ENCODE data around the gene WNT5A.
"Not testable (repeated sequence)": the region's sequence is repeated elsewhere in the genome, so short reads cannot be mapped to it uniquely, and the experiment has no call there.

WNT5A gene

DNA sequence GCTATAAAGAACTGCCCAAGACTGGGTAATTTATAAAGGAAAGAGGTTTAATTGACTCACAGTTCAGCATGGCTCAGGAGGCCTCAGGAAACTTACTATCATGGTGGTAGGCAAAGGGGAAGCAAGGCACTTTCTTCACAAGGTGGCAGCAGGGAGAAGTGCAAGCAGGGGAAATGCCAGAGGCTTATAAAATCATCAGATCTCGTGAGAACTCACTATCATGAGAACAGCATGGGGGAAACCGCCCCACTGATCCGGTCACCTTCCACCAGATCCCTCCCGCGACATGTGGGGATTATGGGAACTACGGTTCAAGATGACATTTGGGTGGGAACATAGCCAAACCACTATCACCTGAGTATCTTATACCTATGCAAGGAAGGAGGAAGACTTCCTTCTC lies 18.0 kb upstream of the WNT5A start:
- not testable (repeated sequence) for DNase-seq

- no peak for DNase-seq
Observed at GRCh38 chr3:55501905-55502304, 14.8 kb upstream of the WNT5A start.

DNA sequence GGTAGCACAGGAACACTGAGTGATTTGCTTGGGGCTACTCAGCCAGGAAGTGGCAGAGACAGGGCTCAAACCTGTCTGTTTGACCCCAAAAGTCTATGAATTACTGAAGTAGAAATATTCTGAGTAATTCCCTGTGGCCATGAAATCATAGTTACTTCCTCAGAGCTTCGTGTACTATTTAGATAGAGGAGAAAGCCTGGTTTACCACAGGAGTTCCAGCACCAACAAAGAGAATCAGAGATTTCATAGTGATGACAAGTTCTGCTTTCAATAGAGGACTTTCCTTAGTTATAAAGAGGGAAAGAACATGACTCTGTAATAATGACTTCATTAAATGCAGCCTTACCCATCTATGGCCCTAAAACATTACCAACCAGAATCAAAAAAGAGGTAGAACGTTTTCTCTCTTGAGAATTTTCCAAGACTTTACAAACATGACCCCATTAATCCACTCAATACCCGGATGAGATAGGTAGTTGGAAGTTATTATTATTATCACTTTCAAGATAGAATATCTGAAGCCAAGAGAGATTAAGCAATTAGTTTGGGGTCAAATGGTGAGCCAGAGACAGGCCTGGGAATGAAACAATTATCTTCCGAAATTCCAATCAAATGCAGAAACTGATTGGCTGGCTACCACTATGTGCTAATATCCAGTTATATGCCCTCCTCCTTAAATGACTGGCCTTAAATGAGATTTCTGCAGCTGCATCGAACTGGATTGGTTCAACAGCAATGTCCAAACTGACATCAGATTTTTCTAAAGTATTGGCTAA lies 13.6 kb upstream of the WNT5A start:
- DNase-seq: no peak

DNA sequence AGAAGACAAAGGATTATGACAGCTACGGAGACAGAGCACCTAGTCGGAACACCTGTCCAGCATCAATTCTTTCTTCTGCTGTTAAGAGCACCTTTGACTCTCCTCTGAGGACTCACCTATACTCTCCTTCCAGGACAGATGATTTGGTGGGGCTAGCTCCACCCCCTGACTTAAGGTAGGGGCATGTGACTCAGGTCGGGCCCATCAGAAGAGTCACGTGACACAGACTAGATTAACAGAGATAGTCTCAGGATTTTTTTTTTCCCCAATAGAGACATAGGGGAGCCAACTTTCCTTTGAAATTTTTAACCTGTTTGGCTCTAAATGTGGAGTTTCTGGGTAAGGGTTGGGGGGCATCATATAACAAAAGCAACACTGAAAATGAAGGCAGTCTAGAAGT lies 11.4 kb upstream of the WNT5A start:
- DNase-seq: no peak

DNA sequence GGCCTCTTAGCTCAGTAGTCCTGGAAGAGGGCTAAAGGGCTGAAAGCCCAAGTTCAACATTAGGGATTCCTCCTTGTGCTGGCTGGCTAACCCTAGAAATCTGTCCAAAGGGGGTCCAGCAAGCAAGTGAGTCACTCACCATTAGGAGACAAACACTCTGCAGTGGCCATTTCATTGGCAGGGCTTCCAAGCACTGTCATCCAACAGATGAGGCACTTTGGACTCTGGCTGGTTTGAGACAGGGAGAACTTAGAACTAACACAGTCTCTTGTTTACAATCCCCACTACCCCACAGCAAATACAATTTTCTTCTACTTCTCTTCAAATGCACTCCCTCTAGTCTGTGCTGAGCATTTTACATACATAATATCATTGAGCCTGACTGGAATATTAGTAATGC lies 10.1 kb upstream of the WNT5A start:
- DNase-seq: no peak

DNA sequence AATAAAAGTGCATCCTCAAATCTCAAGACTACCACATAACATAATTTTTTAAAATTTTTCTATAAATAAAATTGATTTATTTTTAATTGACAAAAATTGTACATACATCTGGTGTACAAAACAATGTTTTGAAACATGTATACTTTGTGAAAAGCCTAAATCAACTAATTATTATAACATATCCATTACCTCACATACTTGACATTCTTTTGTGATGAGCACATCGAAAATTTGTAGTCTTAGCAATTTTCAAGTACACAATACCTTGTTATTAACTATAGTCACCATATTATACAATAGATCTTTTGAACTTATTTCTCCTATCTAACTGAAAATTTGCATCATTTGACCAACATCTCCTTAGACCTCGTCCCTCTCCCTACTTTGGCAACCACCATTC lies 7.9 kb upstream of the WNT5A start:
- DNase-seq: no peak

GRCh38 chr3:55492976-55493375 lies 5.9 kb upstream of the WNT5A start:
- no peak for DNase-seq

DNA sequence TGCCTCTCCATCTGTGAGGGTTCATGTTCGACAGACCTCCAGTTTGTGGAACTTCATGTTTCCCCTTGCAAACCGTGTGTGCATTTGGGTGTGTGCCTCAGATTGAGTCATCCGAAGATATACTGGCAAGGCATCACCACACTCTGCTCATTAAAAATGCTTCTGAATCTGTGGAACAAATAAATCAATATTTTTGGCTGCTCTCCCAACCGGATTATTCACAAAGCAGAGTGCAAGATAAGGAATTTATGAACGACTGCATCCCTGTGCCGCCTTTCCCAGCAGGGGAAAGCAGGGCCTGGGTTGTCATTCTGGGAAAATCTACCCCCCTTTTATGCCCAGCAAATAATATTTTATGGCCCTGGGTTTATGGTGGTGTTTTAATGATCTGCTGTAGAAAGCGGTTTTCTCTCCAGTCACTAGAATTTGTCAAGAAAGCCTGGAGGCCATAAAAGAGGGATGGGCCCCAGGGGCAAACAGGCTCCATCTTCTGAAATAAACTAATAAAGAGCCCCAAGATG lies 4.2 kb upstream of the WNT5A start:
- no peak for DNase-seq

GRCh38 chr3:55490276-55490913 lies 3.3 kb upstream of the WNT5A start:
- DNase-seq: no peak

GRCh38 chr3:55489798-55490132 lies 2.7 kb upstream of the WNT5A start:
- DNase-seq: no peak

- no peak for DNase-seq
Observed at GRCh38 chr3:55488398-55489055, 1.4 kb upstream of the WNT5A start.

GRCh38 chr3:55487381-55488241 lies 505 bp upstream of the WNT5A start:
- no peak for DNase-seq

GRCh38 chr3:55486101-55486856 lies 827 bp downstream of the WNT5A start:
- DNase-seq: no peak

- no peak for DNase-seq
Observed at GRCh38 chr3:55484801-55485791, 2.0 kb downstream of the WNT5A start.

- no peak for DNase-seq
Observed at GRCh38 chr3:55484191-55484689, 2.9 kb downstream of the WNT5A start.

- DNase-seq: no peak
Observed at GRCh38 chr3:55483196-55484095, 3.7 kb downstream of the WNT5A start.

- no peak for DNase-seq
Observed at GRCh38 chr3:55482496-55483195, 4.5 kb downstream of the WNT5A start.

DNA sequence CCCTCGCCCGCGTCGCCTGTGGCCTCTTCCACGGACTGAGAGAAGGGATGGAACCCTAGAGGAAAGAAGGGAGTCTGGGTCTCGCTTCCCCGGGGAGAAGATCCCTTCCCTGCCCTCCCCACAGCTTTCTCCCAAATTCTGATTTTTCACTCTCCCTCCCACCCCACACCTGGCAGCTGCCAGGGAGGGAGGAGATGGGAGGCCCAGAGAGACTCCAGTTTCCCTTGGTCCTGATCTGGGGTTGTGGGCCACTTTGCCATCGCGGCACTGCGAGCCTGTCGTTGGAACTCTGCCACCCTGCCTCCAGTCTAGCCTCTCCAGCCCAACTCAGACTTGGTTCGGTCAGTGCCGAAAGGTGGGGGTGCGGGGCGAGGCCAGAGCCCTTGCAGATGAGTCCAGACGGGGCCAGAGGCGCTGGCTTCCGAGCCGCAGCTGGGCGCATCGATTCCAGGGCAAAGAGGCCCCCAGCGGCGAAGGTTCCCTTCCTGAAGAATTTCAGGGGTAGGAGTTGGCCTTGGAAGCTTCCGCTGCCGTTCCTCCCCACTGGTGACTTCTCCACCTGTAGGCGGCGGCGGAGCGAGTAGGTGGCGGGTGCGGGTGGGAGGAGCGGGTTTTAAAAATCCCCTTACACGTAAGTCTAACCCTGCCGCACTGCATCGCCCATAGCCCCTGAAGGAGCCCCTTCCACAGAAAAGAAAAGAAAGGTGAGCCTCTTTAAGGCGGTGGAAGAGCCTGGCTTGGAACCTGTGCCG lies 5.2 kb downstream of the WNT5A start:
- no peak for DNase-seq
